Mucosa of descending colon (tissue), 3 donors: Measurements from ENCODE around the gene MBL2. TPM values are rescaled to one million over a fixed set of nuclear protein-coding genes. Genes with fewer than 3 reads are reported as not detected.

Source experiments
- ATAC-seq: fragments of 200-7000 bp; cut with Tn5 transposase; one replicate; pipeline ENCODE4 v1.9.1; 2020; ENCODE audit warnings: mild to moderate bottlenecking, moderate library complexity
- DNase-seq, 3 donors: peaks; one replicate each; pipeline ENCODE4 v3.0.0-alpha.2; 2020
- H3K36me3 ChIP-seq: fragments of 200-600 bp; one replicate; pipeline ENCODE4 v1.8.0; 2021; ENCODE audit warnings: low read depth, mild to moderate bottlenecking
- H3K4me1 ChIP-seq: fragments of 200-600 bp; one replicate; pipeline ENCODE4 v1.8.0; 2021; ENCODE audit warnings: low read depth, mild to moderate bottlenecking
- H3K4me3 ChIP-seq: fragments of 200-600 bp; one replicate; pipeline ENCODE4 v1.8.0; 2021; ENCODE audit warnings: mild to moderate bottlenecking
- H3K9me3 ChIP-seq: fragments of 200-600 bp; one replicate; pipeline ENCODE4 v1.8.0; 2021; ENCODE audit warnings: mild to moderate bottlenecking
- CTCF ChIP-seq: fragments of 200-600 bp; IDR thresholded peaks from one replicate; pipeline ENCODE4 v1.8.0; 2022; ENCODE audit warnings: antibody characterized with exemption, mild to moderate bottlenecking
- intact Hi-C, 2 donors: fragments of 100-400 bp; cut with DNase I in 1 of 2; cut with micrococcal nuclease in 1 of 2; formaldehyde crosslinking; loops; one replicate each; pipeline versions ENCODE4 v1.11.0 to v1.11.1; 2022; cut with DNase I, micrococcal nuclease
- total RNA-seq, 3 donors: library from RNA; stranded (reverse); fragmentation: NEBNext Ultra II Directional in 2 of 3; extraction: Animal tissue kit (Norgen Biotek cat#: 25700) in 2 of 3; gene quantifications; one replicate each; pipeline versions ENCODE4 v1.2.1 to v1.2.4, GENCODE V29; 2021 to 2023
- donor health status: DM: no; HTN: no; CAD: no; lungs with moderate emphysema.
- donor health status: DM: no; HTN: no; CAD: no.
- donor health status: DM: no; HTN: yes; CAD: no.

The MBL2 gene
- total RNA-seq, 3 donors from 2014 or later, result not detected

- Histone ChIP-seq H3K4me1 (no peaks in the 10 kb centered on the region), H3K9me3 (no peaks in the 10 kb centered on the region), H3K4me3 (no peak overlapping the region), H3K36me3 (no peaks in the 10 kb centered on the region)
- TF ChIP-seq CTCF, result peak; percentile 62
- ATAC-seq (peak; percentile 32), DNase-seq (peak in 2 of 3 donors; percentile 31 to 53)
- intact Hi-C loops, result no loop called here
Observed at GRCh38 chr10:52740913-52741675, 31.5 kb downstream of the MBL2 start.

- no peak overlapping the region for H3K4me3 ChIP-seq
- TF ChIP-seq CTCF, result no peak
- ATAC-seq (no peak), DNase-seq (no peak)
- intact Hi-C loops, result no loop called here
- no peaks in the 10 kb centered on the region for H3K9me3 ChIP-seq
- no peaks in the 10 kb centered on the region for H3K36me3 ChIP-seq
- H3K4me1 ChIP-seq, result no peaks in the 10 kb centered on the region
Observed at GRCh38 chr10:52740155-52740549, 32.4 kb downstream of the MBL2 start.

GRCh38 chr10:52739380-52740154 is 33.0 kb downstream of the MBL2 start:
- no peaks in the 10 kb centered on the region for H3K9me3 ChIP-seq
- no peak for TF ChIP-seq CTCF
- intact Hi-C loops, result no loop called here
- no peaks in the 10 kb centered on the region for H3K4me1 ChIP-seq
- DNase-seq (no peak), ATAC-seq (no peak)
- H3K36me3 ChIP-seq, result no peaks in the 10 kb centered on the region
- no peak overlapping the region for H3K4me3 ChIP-seq

- Histone ChIP-seq H3K4me3 (no peak overlapping the region), H3K9me3 (no peaks in the 10 kb centered on the region), H3K36me3 (no peaks in the 10 kb centered on the region), H3K4me1 (no peaks in the 10 kb centered on the region)
- TF ChIP-seq CTCF, result no peak
- DNase-seq (no peak), ATAC-seq (no peak)
- intact Hi-C loops, result no loop called here
Observed at GRCh38 chr10:52738951-52739350, 33.6 kb downstream of the MBL2 start.

- DNase-seq (peak in 1 of 3 donors; percentile 6), ATAC-seq (peak; percentile 38)
- no peak for TF ChIP-seq CTCF
- Histone ChIP-seq H3K9me3 (no peaks in the 10 kb centered on the region), H3K36me3 (no peaks in the 10 kb centered on the region), H3K4me1 (no peaks in the 10 kb centered on the region), H3K4me3 (no peak overlapping the region)
- intact Hi-C loops, result loop anchor here in 1 of 2 donors (5.0 kb wide), 1 partner anchor 82 kb away; no protein-coding TSS in a partner anchor
Observed at GRCh38 chr10:52729271-52730104, 43.1 kb downstream of the MBL2 start.
